Left cardiac atrium (tissue), 4 donors: Measurements from ENCODE around the gene TGFBR3. TPM values are rescaled to one million over a fixed set of nuclear protein-coding genes. Genes with fewer than 3 reads are reported as not detected.
"Not testable (repeated sequence)": the region's sequence is repeated elsewhere in the genome, so short reads cannot be mapped to it uniquely, and the experiment has no call there.

Experiments used
- ATAC-seq, 2 donors: fragments of 200-7000 bp; cut with Tn5 transposase; one replicate each; pipeline ENCODE4 v1.9.1; 2020; ENCODE audit warnings: mild to moderate bottlenecking in 2 of 2, moderate library complexity in 2 of 2
- DNase-seq: peaks from one replicate; pipeline ENCODE4 v3.0.0-alpha.2; 2020
- intact Hi-C, 2 donors: fragments of 100-400 bp; cut with DNase I; formaldehyde crosslinking; loops; one replicate each; pipeline versions ENCODE4 v1.14.1 to v1.15.1; 2022 to 2023
- total RNA-seq, 2 donors: library from RNA; stranded (reverse); fragmentation: NEBNext Ultra II Directional; extraction: Animal tissue kit (Norgen Biotek cat#: 25700); gene quantifications; one replicate each; pipeline ENCODE4 v1.2.1, GENCODE V29; 2021
- donor health status: DM: no; HTN: yes; CAD: no.
- donor health status: DM: no; HTN: yes; CAD: no; lungs with severe emphysema.
- donor health status: DM: yes; HTN: yes; CAD: no.
- donor health status: Dilated cardiomyopathy.

The TGFBR3 gene
- total RNA-seq, 2 donors from 2014 or later, result 43.8 to 56.2 TPM

DNA sequence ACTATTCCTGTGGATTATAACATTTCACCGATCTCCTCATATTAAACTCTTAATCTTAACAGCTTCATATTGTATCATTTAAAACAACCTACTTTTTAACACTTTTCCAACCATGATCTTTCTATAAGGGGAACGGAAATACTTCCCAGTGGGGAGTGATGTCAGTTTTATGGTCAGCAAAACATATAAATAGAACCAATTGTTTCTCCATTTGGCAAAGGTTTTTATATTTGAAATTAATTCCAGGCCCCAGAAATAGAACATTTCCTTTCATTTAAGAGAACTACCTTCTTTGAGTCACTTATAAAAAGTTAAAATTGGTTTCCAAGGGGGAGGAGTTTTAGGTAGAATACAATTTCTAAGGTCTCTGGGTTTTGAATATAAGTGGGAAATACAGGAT lies 189.6 kb downstream of the TGFBR3 start:
- no peak for ATAC-seq
- DNase-seq, result no peak
- intact Hi-C loops, result loop anchor here in 1 of 2 donors (10.0 kb wide), 1 partner anchor 188 kb away; the partner anchor contains the start of gene TGFBR3

DNA sequence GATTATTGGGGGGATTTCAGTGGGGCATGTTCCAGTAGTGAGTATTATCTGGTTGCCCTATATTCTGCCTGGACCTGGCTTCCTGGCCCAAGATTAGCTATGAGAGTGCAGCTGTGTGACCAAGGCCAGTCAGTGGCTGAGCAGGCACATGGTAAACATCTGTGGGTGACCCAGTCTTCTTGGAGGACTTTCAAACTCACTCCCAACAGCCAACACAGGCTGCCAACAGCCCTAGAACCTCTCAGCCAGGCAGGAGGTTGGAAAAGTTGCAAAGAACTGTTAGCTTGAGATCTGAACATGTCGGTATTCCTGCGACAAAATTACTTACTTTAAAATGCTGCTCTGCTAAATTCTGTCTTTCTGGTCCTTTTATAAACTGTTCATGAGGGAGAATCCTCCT lies 192.4 kb downstream of the TGFBR3 start:
- intact Hi-C loops, result loop anchor here in 1 of 2 donors (10.0 kb wide), 1 partner anchor 191 kb away; the partner anchor contains the start of gene TGFBR3
- peak; percentile 88 for ATAC-seq

DNA sequence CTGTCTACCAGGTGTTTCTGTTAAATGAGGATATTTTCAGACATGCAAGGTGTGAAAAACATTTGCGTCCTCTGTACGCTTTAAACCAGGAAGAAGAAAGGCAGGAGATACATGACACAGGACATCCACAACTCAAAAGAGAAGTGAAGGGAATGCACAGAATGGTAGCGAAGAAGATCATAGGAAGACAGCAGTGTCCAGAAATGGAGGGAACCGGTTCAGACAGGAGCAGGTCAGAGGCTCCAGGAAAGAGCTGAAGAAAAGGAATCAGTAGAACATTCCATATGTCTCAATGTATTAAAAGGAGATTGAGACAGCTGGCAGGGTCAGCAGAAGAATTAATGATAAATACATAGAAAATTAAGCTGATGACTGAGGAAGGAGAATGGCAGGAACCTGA lies 194.4 kb downstream of the TGFBR3 start:
- intact Hi-C loops, result loop anchor here in 1 of 2 donors (10.0 kb wide), 1 partner anchor 193 kb away; the partner anchor contains the start of gene TGFBR3
- no peak for ATAC-seq
- no peak for DNase-seq

More for the DNA sequence above, 192.4 kb downstream of the TGFBR3 start:
- peak; percentile 43 for DNase-seq

DNA sequence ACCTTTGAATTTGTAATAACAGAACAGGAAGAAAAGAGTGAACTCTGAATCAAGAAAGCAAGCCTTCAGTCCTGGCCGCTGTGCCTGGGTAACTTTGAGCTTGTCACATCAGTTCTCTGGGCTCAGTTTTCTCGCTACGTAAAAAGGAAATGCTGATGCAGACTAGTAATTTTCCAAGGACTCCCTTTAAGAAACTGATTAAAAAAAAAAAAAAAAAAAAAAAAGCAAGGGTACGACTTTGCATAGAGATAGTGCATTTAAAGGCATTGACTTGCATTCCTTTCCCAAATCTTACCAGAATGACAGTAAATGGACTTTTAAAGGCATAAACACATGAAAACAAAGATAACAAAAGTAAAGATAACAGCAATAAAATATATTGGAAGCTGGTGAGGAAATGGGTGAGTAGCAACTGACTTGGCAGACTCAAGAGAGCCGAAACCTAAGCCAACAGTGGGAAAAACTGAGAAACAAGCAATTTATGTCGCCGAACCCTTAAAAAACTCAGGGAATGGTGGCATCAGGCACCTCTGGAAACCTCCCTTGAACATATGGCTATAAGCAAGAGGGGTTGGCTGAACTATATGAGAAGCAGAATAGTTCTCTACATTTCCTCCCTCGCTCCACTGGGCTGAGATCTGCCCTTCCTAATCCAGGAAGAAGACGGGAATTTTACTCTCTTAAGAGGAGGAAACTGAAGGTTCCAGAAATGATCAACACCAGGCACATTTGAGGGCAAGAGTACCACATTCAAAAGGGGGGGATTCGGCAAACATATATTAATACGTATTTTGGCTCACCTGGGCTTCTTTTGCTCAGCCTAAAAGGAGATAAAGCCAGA lies 196.1 kb downstream of the TGFBR3 start:
- intact Hi-C loops, result loop anchor here in 1 of 2 donors (10.0 kb wide), 1 partner anchor 195 kb away; the partner anchor contains the start of gene TGFBR3
- DNase-seq (peak; percentile 61), ATAC-seq (peak; percentile 19 to 28)

DNA sequence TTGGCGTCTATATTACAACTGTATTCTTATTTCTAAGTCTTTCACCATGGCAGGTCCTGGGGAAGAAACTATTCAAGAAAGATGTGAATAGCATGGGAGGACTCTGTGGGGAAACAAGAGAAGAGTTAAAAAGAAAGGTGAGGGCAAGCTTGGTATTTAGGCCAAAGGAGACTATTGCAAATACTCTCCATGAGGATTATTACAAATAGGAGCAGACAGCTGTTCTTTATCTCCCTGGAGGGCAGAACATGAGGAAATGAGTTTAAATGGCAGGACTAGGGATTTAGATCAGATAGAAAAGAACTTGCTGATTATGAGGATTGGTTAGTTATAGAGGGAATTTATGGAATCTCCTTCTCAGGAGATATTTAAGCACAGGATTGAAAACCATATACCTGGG lies 198.5 kb downstream of the TGFBR3 start:
- DNase-seq (no peak), ATAC-seq (no peak)
- intact Hi-C loops, result no loop called here

DNA sequence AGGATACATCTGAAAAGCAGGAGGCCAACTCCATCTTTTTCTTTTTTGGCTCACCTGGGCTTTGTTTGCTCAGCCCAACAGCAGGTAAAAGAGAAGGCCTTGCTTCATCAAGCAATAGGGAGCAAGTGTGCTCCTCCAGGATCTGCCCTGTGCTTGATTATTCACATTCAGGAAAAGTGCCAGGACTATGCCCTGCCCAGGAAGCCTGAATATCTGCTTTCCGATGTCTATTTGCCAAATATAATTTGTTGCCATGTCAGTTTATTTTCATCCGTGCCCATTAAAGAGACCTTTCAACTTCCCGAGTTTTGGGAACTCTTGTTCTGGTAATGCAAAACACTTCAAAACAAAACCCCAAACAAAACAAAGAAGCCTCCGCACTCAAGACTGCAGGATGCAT lies 200.0 kb downstream of the TGFBR3 start:
- ATAC-seq (peak in 1 of 2 donors; percentile 30), DNase-seq (no peak)
- intact Hi-C loops, result no loop called here

DNA sequence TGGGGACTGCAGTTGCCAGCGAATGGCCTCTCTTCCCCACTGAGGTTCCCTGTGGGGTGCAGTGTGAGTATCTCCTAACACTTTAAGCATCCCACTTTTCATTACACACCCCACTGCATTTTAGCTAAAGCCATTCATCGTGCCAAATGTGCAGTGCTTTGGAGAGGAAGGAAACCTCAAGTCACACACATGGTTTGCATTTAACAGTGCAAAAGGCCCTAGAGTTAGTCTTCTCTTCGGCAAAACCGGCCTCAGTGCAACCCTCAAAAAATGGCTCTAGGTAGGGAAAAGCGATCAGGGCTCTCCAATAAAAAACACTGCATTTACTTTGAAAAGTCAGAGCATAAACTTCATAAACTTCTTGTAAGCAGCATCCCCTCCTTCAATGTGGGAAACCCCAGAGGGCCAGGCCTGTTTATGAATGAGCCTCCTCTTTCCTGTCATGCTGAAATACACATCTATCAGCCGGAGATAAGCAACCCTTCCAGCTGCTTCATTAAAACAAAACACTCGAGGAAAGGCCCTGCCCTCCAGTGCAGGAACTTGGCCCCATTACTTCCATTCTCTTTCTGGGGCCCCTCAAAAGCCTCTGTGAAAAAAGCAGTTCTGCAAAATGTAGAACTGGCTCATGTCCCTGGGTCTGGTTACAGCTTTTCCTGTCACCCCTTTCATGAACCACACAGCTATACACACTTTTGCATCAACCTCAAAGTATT lies 201.3 kb downstream of the TGFBR3 start:
- intact Hi-C loops, result no loop called here
- no peak for DNase-seq
- peak; percentile 39 to 56 for ATAC-seq

DNA sequence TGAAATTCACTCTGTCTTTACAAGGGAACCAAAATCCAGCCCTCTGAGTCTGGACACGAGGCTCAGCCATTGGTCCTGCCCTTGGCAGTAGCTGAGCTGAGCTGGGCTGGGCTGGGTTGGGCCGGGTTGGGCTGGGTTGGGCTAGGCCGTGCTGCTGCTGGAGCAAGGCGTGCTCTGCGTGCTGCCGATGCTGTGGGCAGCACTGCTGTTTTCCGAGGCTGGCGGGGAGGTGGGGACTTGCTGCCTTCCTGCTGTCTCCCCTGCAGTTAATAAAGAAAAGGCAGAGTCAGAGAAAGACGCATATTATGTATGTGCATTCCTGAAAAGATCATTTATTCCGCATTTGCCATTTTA lies 202.4 kb downstream of the TGFBR3 start:
- ATAC-seq, result peak; percentile 83 to 85
- peak; percentile 47 for DNase-seq

DNA sequence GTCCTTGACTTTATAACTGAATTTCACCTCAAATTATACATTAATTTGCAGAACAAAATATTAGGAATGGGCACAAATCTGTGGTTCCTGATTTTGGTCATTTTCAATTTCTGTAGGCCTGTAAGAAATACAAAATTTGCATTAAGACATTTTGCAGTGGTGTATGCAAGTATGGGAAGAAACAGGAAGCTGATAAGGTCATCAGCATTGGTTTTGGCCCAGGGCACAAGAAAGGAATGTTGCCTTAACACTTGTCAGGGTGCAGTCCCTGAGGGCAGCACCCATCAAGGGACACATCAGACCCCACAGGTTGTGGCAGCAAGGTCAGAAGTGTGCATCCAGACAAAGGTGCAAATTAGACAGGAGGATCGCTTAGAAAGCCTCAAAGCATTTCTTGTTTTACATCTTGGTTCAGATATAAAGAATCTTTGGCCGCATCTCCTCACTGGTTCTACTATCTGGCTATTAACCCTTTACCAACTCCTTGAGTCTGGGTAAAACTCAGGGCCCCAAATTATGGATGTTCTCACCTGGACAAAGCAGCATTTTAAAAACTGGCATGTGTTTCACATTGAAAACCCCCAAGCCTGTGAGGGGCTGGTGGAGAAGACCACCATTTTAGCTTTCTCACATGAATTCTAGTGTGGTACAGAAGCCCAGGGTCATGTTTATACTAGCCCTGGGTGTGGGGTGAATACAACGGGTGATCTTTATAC lies 202.9 kb downstream of the TGFBR3 start:
- intact Hi-C loops, result no loop called here
- no peak for ATAC-seq
- no peak for DNase-seq

More for the DNA sequence above, 202.4 kb downstream of the TGFBR3 start:
- intact Hi-C loops, result no loop called here

DNA sequence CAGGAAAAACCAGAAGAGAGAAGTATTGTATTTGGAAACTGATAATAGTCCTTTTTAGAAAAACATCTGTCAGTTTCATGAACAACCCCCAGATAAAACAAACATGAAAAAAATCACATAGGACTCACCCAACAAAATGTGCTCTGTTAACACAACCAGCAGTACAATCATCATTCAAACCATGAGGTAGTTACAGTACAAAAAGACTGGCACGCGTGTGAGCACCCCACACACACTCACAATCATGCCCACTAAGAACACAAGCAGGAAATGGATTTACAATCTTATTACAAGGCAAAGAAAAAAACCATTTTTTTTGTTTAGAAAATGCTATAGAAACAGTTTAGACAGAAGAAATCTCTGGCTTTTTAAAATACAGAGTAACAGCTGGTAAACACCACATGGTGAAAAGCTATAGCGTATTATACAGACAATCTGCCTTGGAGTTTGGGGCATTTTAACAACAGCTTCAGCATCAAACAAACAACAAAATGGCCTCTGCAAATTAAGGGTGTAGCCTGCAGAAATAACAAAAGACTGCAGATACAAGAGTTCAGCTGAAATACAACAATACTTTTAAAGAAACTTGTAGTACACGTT lies 205.3 kb downstream of the TGFBR3 start:
- intact Hi-C loops, result no loop called here
- ATAC-seq (no peak), DNase-seq (no peak)

DNA sequence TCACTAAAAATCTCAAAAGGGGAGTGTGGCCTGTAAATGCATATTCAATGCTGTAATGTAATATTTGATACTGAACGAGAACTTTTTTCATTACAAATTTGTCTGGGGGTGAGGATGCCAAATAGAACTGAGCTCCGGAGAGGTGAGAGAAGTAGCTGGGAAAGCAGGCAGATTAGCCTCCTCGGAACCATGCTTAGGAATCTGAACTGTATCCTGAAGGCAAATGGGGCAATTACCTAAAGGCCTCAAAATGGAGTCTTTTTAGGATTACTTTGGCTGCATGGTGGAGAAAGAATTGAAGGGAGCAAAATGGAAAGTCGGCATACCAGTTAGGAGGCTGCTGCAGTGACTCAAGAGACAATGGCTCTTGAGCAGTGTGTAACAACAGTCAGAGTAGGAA lies 206.5 kb downstream of the TGFBR3 start:
- ATAC-seq (no peak), DNase-seq (no peak)
- intact Hi-C loops, result no loop called here

DNA sequence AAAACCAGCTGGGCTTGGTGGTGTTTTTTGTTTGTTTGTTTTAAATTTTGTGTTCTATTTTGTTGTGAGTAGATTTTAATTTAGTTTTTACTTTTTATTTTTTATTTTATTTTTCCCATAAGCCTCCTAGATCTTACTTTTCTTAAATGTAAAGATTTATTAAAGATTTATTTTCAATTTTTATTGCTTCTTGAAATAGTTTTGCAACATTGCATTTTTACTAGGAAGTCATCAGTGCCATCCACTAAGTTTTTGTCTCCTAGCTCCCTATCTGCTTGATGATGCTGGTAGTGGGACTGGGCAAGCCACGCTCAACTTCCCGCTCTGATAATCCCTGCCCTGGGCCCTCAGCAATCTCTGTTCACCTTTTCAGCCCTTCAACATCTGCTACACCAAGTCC lies 209.9 kb downstream of the TGFBR3 start:
- ATAC-seq, result no peak
- intact Hi-C loops, result no loop called here
- DNase-seq, result no peak

DNA sequence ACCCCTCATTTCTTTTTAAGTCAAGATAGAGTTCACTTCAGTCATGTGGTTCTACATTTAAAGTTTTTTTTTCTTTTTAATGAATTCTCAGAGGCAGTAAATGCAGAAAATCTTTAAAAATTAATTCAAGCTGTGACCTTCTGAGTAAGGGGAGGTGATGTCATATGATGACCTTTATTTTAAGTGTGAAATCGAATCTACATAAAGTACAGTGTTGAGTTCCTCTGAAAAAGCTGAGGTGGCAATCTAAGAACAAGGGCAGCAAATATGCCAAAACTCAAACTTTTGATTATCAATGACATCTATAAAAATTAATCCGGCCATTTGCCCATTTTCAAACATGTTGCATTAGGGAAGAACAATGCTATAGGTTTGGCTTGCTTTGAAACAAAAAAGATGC lies 211.8 kb downstream of the TGFBR3 start:
- ATAC-seq (no peak), DNase-seq (no peak)
- intact Hi-C loops, result no loop called here

DNA sequence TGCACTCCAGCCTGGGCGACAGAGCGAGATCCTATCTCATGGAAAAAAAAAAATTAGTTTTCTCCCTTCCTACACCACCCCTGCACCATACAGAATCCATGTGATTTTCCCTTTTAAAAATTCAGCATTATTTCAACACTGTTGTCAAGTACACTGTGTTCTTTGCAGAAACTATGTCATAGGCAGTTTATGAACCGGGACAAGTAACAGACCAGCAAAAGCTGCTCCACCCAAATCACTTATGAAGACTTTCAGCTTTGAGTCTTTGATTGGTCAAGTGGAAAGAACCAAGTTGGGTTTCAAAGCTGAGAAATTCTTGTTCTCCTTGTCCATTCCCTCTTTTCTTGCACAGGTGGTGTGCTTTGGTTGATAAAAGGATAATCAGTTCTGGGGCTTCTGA lies 212.3 kb downstream of the TGFBR3 start:
- ATAC-seq, result peak in 1 of 2 donors; percentile 44
- intact Hi-C loops, result no loop called here
- DNase-seq, result no peak

DNA sequence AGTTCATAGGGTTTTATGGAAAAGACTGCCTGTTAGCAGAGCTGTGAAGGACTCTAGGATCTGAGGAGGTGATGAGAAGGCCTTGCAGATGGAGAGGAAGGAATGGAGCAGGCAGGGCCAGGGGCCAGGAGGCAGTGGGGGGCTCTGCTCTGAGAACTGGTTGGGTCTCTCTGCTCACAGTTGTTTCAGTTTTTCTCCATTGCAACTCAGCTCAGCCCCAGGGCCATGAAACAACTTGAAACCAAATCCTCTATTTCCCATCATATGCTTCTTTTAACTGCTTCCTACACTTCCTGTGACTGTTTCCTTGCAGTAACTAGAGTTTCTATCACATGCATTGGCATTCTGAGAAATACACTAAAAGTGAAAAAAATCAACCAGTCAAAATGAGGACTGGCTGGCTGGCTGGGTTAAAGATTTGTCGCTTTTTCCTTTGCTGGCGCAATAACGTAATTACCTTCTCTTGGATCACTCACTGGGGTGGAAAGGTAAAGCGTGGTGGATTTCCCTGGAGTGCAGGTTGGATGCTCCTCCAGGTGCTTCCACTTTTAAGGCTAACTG lies 213.3 kb downstream of the TGFBR3 start:
- ATAC-seq (no peak), DNase-seq (no peak)
- intact Hi-C loops, result no loop called here

DNA sequence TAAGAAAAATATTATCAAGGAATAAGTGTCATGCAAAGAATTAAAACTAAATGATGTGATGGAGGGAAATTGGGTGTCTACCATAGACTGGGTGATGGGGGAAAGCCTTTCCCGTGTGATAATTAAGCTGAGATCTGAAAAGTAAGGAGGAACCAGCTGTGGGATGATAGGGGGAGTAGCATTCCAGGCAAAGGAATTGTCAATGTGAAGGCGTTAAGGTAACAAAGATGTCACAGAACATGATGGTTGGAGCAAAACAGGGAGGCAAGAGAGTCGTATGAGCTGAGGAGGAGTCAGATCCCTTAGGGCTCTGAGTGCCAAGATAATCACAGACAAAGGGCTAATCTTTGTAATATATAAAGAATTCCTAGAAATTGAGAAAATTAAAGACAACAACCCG lies 215.2 kb downstream of the TGFBR3 start:
- intact Hi-C loops, result no loop called here
- DNase-seq, result no peak
- ATAC-seq, result no peak

DNA sequence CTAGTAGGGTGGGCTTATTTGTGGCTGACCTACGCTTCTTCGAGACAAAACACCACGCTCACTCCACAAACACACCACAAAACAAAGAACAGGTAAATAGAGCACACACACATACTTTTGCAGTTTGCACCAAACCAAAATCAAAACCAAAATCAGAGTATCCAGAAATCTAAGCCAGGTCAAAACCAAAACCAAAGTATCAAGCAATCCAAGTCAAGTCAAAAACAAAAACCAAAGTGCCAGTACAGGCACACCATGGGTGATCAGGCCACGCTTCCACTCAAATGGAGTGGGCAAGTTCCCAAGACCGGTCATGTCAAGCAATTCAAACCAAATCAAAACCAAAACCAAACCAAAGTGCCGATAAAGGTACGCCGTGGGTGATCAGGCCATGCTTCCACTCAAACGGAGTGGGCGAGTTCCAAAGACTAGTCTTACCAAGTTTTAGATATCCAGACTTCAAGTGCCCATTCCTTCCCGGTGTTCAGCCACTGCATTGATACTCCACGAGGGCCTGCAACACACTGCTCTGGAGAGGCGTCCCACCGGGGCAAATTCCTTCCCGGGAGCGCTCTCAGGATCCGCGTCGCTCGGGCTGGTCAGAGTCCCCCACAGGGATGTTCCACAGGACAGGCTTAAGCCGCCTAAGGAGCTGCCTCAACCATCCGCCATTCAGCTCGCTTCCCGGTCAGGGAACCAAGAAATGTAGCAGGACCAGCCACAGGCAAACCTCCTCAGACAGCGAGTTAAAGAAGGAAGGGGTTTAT lies 216.2 kb downstream of the TGFBR3 start:
- no peak for DNase-seq
- ATAC-seq, result no peak
- intact Hi-C loops, result no loop called here

DNA sequence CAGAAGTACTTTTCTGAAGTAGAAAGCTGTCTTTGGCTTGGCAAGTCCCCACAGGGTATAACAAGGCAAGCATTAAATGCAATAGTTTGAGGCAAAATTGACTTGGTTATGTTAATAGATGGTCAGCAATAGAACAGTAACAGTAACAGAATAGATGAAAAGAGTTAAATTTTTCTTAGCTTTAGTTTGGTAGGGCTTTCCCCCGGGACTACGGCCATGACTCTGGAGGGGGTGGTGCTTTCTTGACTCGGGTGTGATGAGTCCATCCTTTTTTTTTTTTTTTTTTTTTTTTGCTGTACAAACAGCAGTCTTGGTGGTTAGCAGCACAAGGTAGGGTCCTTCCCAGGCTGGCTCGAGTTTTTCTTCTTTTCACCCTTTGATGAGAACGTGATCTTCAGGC lies 219.3 kb downstream of the TGFBR3 start:
- intact Hi-C loops, DNase-seq, ATAC-seq: not testable (repeated sequence)
